HFF-Myc (cell line): ENCODE results near the gene SFXN2.

Source experiments
- DNase-seq: peaks from one replicate; pipeline ENCODE4 v3.0.0-alpha.2; 2011; ENCODE audit warnings: low read depth; ENCODE audit errors: extremely low read depth
- H3K4me3 ChIP-seq: replicated peaks from 2 replicates; pipeline ENCODE4 v1.5.1; 2011; ENCODE audit warnings: low read depth, mild to moderate bottlenecking, control low read depth, low read length
- CTCF ChIP-seq: IDR thresholded peaks from 2 replicates; pipeline ENCODE4 v1.5.1; 2012; ENCODE audit warnings: mild to moderate bottlenecking, low read depth, low read length, control low read depth; ENCODE audit errors: missing control alignments

The SFXN2 gene

GRCh38 chr10:102670871-102671434, 43.5 kb upstream of the SFXN2 start:
- no peak for TF ChIP-seq CTCF
- DNase-seq = no peak
- no peak overlapping the region for H3K4me3 ChIP-seq

GRCh38 chr10:102673236-102673818, 41.1 kb upstream of the SFXN2 start:
- no peak overlapping the region for H3K4me3 ChIP-seq
- DNase-seq = no peak
- no peak for TF ChIP-seq CTCF

- no peak for TF ChIP-seq CTCF
- H3K4me3 ChIP-seq = peak overlapping the region; percentile 1; the same call in 1 of the 2 replicates
- DNase-seq = peak; percentile 41
Measured at GRCh38 chr10:102673819-102674511, 40.5 kb upstream of the SFXN2 start.

- no peak overlapping the region for H3K4me3 ChIP-seq
- DNase-seq = no peak
- no peak for TF ChIP-seq CTCF
Measured at GRCh38 chr10:102674566-102674965, 39.9 kb upstream of the SFXN2 start.

GRCh38 chr10:102675011-102675665, 39.3 kb upstream of the SFXN2 start:
- DNase-seq = no peak
- H3K4me3 ChIP-seq = peak overlapping the region; percentile 9; the same call in 1 of the 2 replicates
- TF ChIP-seq CTCF = no peak

GRCh38 chr10:102675666-102676533, 38.5 kb upstream of the SFXN2 start:
- H3K4me3 ChIP-seq = peak overlapping the region; percentile 9; the same call in 1 of the 2 replicates
- TF ChIP-seq CTCF = no peak
- peak; percentile 72 for DNase-seq
